ENCODE results near the gene RBM14. TPM values are rescaled to one million over a fixed set of nuclear protein-coding genes. Genes with fewer than 3 reads are reported as not detected.

Gene RBM14
- total RNA-seq, 1 experiment from 2014 or later: 92.0 TPM

DNA sequence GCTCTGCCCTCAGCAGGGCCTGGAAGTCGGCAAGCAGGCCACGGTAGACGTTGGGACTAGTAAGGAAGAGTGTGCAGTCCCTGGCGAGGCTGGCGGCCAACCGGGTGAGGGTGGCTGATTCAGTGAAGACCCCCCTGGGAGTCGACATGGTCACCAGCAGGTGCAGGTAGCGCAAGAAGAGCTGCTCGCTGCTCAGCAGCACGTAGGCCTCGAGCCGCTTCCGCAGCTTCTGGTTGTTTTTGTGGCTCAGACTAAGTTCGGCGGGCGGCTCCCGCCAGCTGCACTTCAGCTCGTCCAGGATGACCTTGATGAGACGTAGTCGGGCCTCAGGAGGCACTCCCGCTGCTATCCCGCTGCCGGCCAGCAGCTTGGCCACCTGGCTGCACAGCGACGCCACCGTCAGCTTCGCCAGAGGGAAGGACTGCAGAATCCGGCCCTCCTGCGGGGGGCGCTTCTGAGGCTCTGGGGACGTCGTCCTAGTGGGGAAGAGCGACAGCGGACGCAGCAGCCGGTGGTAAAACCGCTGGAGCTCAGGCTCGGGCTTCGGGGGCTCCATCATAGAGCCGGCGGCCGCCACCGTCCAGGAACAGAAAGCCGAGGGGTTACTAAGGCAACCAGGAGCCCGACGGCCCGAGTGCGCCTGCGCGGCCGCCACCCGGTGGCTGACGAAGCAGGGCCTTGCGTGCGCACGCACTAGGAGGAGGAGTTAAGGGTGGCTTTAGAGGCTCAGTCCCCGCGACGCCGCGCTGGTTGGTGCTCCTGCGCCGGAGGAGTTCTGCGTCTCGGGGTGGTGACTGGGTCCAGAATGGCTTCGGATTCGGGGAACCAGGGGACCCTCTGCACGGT is 23.8 kb upstream of the RBM14 start, which contains the start of the genes CCDC87 and CCS (continued):
- TF ChIP-seq, protein P1, sequence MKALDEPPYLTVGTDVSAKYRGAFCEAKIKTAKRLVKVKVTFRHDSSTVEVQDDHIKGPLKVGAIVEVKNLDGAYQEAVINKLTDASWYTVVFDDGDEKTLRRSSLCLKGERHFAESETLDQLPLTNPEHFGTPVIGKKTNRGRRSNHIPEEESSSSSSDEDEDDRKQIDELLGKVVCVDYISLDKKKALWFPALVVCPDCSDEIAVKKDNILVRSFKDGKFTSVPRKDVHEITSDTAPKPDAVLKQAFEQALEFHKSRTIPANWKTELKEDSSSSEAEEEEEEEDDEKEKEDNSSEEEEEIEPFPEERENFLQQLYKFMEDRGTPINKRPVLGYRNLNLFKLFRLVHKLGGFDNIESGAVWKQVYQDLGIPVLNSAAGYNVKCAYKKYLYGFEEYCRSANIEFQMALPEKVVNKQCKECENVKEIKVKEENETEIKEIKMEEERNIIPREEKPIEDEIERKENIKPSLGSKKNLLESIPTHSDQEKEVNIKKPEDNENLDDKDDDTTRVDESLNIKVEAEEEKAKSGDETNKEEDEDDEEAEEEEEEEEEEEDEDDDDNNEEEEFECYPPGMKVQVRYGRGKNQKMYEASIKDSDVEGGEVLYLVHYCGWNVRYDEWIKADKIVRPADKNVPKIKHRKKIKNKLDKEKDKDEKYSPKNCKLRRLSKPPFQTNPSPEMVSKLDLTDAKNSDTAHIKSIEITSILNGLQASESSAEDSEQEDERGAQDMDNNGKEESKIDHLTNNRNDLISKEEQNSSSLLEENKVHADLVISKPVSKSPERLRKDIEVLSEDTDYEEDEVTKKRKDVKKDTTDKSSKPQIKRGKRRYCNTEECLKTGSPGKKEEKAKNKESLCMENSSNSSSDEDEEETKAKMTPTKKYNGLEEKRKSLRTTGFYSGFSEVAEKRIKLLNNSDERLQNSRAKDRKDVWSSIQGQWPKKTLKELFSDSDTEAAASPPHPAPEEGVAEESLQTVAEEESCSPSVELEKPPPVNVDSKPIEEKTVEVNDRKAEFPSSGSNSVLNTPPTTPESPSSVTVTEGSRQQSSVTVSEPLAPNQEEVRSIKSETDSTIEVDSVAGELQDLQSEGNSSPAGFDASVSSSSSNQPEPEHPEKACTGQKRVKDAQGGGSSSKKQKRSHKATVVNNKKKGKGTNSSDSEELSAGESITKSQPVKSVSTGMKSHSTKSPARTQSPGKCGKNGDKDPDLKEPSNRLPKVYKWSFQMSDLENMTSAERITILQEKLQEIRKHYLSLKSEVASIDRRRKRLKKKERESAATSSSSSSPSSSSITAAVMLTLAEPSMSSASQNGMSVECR (CRISPR knock-in tag; IDR thresholded peaks at IDR 0.05; ENCODE audit: borderline replicate concordance): peak; percentile 93
- TF ChIP-seq, protein P2, sequence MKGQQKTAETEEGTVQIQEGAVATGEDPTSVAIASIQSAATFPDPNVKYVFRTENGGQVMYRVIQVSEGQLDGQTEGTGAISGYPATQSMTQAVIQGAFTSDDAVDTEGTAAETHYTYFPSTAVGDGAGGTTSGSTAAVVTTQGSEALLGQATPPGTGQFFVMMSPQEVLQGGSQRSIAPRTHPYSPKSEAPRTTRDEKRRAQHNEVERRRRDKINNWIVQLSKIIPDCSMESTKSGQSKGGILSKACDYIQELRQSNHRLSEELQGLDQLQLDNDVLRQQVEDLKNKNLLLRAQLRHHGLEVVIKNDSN (CRISPR knock-in tag; IDR thresholded peaks at IDR 0.05): peak; percentile 76
- TF ChIP-seq, protein P3, sequence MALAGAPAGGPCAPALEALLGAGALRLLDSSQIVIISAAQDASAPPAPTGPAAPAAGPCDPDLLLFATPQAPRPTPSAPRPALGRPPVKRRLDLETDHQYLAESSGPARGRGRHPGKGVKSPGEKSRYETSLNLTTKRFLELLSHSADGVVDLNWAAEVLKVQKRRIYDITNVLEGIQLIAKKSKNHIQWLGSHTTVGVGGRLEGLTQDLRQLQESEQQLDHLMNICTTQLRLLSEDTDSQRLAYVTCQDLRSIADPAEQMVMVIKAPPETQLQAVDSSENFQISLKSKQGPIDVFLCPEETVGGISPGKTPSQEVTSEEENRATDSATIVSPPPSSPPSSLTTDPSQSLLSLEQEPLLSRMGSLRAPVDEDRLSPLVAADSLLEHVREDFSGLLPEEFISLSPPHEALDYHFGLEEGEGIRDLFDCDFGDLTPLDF (CRISPR knock-in tag; IDR thresholded peaks at IDR 0.05): no peak
- TF ChIP-seq, protein P4, sequence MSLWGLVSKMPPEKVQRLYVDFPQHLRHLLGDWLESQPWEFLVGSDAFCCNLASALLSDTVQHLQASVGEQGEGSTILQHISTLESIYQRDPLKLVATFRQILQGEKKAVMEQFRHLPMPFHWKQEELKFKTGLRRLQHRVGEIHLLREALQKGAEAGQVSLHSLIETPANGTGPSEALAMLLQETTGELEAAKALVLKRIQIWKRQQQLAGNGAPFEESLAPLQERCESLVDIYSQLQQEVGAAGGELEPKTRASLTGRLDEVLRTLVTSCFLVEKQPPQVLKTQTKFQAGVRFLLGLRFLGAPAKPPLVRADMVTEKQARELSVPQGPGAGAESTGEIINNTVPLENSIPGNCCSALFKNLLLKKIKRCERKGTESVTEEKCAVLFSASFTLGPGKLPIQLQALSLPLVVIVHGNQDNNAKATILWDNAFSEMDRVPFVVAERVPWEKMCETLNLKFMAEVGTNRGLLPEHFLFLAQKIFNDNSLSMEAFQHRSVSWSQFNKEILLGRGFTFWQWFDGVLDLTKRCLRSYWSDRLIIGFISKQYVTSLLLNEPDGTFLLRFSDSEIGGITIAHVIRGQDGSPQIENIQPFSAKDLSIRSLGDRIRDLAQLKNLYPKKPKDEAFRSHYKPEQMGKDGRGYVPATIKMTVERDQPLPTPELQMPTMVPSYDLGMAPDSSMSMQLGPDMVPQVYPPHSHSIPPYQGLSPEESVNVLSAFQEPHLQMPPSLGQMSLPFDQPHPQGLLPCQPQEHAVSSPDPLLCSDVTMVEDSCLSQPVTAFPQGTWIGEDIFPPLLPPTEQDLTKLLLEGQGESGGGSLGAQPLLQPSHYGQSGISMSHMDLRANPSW (CRISPR knock-in tag; conservative IDR thresholded peaks at IDR 0.05; ENCODE audit: low read depth): no peak
- TF ChIP-seq, protein P5, sequence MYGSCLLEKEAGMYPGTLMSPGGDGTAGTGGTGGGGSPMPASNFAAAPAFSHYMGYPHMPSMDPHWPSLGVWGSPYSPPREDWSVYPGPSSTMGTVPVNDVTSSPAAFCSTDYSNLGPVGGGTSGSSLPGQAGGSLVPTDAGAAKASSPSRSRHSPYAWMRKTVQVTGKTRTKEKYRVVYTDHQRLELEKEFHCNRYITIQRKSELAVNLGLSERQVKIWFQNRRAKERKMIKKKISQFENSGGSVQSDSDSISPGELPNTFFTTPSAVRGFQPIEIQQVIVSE (CRISPR knock-in tag; IDR thresholded peaks at IDR 0.05; ENCODE audit: borderline replicate concordance): no peak
- TF ChIP-seq, protein P6, sequence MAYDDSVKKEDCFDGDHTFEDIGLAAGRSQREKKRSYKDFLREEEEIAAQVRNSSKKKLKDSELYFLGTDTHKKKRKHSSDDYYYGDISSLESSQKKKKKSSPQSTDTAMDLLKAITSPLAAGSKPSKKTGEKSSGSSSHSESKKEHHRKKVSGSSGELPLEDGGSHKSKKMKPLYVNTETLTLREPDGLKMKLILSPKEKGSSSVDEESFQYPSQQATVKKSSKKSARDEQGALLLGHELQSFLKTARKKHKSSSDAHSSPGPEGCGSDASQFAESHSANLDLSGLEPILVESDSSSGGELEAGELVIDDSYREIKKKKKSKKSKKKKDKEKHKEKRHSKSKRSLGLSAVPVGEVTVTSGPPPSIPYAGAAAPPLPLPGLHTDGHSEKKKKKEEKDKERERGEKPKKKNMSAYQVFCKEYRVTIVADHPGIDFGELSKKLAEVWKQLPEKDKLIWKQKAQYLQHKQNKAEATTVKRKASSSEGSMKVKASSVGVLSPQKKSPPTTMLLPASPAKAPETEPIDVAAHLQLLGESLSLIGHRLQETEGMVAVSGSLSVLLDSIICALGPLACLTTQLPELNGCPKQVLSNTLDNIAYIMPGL (CRISPR knock-in tag; IDR thresholded peaks at IDR 0.05): peak; percentile 91
- TF ChIP-seq IRF2 (CRISPR knock-in tag; IDR thresholded peaks at IDR 0.05; ENCODE audit: borderline replicate concordance, low read depth) (no peak), NFATC4 (CRISPR knock-in tag; IDR thresholded peaks at IDR 0.05) (no peak), GRHL2 (CRISPR knock-in tag; IDR thresholded peaks at IDR 0.05; ENCODE audit: insufficient replicate concordance, severe bottlenecking) (no peak)

DNA sequence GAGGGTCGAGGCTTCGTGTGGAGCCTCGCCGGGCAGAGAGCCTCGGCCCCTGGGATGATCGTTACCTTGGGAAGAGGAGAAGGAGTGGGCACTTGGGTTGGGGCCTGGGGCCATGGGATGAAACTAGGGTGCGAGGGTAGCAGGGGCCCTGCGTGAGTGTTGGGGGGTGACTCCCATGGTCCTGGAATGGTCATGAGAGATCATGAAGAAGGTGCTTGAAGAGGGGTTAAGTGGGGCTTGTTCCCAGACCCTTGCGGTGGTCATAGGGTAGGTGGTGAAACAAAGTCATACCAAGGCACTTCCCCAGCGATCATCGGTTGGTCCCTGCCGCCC is 23.2 kb upstream of the RBM14 start:
- peaks cover 23% of the 10 kb centered on the region for H3K9me3 Mint-ChIP-seq
- peaks cover 11% of the 10 kb centered on the region for H3K4me1 Mint-ChIP-seq
- DNase-seq (ENCODE audit: low spot score) (no peak), ATAC-seq (no peak; the same call in 1 of the 2 replicates)
- peak overlapping the region; percentile 99 for H3K27ac Mint-ChIP-seq
- ChIA-PET CTCF (interaction anchor here (0.8 to 1.8 kb wide), 16 partner anchors 10 to 322 kb away, joined by 3 to 23 read pairs (median 6); partner anchors contain the start of genes ACTN3, CTSF, DPP3 and RBM4), POLR2A (interaction anchor here (0.5 to 1.5 kb wide), 4 partner anchors 45 to 127 kb away, joined by 3 to 11 read pairs (median 8); partner anchors contain the start of genes ACTN3, RBM4, RBM4B and ZDHHC24)
- no peak for TF ChIP-seq EMX1 (CRISPR knock-in tag; IDR thresholded peaks at IDR 0.05)
- TF ChIP-seq, protein P7, sequence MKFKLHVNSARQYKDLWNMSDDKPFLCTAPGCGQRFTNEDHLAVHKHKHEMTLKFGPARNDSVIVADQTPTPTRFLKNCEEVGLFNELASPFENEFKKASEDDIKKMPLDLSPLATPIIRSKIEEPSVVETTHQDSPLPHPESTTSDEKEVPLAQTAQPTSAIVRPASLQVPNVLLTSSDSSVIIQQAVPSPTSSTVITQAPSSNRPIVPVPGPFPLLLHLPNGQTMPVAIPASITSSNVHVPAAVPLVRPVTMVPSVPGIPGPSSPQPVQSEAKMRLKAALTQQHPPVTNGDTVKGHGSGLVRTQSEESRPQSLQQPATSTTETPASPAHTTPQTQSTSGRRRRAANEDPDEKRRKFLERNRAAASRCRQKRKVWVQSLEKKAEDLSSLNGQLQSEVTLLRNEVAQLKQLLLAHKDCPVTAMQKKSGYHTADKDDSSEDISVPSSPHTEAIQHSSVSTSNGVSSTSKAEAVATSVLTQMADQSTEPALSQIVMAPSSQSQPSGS (CRISPR knock-in tag; IDR thresholded peaks at IDR 0.05; ENCODE audit: borderline replicate concordance, low read depth): no peak
- no peak for TF ChIP-seq ZNF671 (CRISPR knock-in tag; IDR thresholded peaks at IDR 0.05)
- TF ChIP-seq FOXJ3 (CRISPR knock-in tag; IDR thresholded peaks at IDR 0.05; ENCODE audit: borderline replicate concordance): no peak
- 0 out of 2 replicates have a peak, but pooled peaks have one; percentile 21 for TF ChIP-seq CBFB (CRISPR knock-in tag; IDR thresholded peaks at IDR 0.05; ENCODE audit: low read depth)
- TF ChIP-seq, protein P2 (CRISPR knock-in tag; IDR thresholded peaks at IDR 0.05): peak; percentile 4; the same call in 1 of the 2 replicates
- peak; percentile 20; the same call in 1 of the 2 replicates for TF ChIP-seq CREB1 (CRISPR knock-in tag; IDR thresholded peaks at IDR 0.05)
- peaks cover 39% of the 10 kb centered on the region for H3K27me3 Mint-ChIP-seq (ENCODE audit: low read depth)
- H3K36me3 Mint-ChIP-seq: peaks cover 15% of the 10 kb centered on the region
- H3K4me3 Mint-ChIP-seq: peak overlapping the region; percentile 97

All from WTC11 (cell line).